Dedifferentiated amniotic fluid mesenchymal stem cell (primary cell): ENCODE results near the gene CRTAP.
"Not testable (repeated sequence)": the region's sequence is repeated elsewhere in the genome, so short reads cannot be mapped to it uniquely, and the experiment has no call there.

Source experiments
- DNase-seq: peaks from one replicate; pipeline ENCODE4 v3.0.0-alpha.2; 2016; ENCODE audit errors: extremely low spot score

Gene CRTAP

DNA sequence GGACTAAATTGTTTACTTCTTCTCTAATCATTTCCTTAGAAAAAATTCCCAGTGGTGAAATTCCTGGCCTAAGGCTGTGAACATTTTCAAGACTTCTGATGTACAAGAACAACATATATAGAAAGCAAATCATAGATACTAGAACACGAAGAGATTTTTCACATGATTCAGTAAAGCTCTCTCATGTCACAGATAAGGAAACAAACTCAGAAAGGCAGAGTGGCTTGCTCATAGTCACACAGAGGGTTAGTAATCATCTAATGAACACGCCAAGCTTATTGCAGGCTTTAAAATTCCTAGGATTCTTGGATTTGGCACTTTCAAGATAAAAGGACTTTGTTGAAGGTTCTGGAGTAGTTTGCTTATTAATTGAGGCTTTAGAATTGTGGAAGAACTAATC is 26.2 kb downstream of the CRTAP start:
- peak; percentile 29 for DNase-seq

DNA sequence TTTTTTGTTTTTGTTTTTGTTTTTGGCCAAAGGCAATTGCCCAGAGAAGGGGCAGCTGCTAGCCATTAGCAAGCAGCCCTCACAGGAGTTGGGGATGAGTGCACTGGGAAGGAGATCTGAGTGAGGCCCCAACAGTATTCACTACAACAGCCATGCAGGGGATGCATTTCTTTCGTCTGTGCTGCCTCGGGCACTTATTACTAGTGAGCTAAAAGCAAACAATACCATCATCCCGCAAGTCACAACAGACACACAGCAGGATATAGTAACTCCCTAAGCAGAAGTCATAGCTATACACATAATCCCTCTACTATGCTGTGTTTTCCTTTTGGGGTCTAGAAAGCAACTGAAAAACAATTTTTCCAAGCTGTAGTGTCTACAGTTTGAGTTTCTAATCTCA is 27.2 kb downstream of the CRTAP start:
- no peak for DNase-seq

DNA sequence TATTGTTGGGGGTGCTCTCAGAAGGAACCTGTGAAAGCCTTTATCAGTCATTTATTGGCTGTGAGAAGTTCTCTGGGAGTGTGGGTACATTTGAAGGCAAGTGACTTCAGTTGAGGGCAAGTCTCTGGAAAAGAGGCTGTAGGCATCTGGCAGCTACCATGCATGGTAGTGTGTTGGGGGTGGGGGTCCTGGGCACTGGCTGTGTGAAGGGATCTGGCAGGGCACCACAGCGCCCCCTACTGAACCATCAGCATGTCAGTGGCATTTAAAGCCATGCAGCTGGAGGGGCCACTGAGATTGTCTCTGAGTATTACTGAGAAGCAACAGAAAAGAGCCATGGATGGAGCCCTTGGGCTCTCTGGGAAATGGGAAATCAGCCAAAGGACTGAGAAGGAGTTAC is 30.6 kb downstream of the CRTAP start:
- no peak for DNase-seq

DNA sequence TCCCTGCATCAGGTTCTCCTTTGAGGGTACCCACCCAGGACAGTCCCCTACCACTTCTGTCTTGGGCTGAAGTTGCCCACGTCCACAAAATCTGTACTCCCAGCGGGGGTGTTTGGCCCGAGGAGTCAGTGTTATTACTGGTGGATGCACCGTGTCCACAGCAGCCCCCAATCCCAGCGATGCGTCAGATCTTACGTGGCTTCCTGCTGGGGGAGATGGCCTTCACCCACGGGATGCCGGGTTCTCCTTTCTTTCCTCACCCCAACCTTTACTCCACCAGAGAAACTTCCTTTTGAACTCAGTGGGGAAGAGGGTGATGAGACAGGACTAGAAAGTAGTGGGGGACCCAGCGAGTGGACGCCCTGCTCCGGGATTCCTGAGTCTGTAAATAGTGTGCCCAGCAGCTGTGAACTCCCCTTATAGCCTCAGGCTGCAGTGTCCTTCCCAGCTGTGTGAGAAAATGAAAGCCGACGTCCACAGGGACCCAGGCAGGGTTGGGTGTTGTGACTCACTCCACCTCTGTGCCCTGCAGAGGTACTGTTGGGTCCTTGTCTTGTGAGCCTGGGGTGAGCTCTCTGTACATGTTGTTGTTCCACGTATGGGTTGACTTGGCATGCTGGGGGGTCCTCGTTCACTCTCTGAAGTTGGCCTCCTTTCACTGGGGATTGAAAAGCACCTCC is 31.5 kb downstream of the CRTAP start:
- DNase-seq, result no peak

DNA sequence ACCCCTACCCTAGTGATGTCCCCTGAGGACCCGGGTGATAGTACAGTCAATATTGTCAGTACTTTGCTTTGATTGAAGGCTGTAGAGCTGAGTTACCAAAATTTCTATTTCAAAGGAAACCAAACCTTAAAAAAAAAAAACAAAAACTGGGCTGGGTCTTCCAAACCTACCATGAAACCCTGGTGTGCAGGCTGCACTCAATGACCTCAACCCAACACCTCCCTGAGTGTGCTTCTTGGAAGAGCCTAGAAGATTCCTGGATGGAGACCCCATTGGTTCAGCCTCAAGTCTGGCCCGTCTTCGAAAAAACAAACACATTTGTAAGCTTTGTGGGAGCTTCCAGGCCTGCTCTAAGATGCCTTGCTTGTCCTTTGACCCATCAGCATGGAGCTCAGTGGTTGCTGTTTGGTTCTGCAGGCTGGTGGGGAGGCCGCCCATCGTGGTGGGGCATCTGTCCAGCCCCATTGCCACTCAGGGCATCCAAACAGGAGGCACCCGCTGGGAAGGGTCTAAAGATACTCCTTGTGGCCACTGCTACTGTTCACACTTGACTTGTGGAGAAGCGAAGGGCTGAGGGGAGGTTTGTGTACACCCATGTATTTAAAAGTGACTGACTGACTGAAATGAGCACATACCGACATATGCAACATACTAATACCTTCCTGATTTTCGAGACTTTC is 32.2 kb downstream of the CRTAP start:
- no peak for DNase-seq

DNA sequence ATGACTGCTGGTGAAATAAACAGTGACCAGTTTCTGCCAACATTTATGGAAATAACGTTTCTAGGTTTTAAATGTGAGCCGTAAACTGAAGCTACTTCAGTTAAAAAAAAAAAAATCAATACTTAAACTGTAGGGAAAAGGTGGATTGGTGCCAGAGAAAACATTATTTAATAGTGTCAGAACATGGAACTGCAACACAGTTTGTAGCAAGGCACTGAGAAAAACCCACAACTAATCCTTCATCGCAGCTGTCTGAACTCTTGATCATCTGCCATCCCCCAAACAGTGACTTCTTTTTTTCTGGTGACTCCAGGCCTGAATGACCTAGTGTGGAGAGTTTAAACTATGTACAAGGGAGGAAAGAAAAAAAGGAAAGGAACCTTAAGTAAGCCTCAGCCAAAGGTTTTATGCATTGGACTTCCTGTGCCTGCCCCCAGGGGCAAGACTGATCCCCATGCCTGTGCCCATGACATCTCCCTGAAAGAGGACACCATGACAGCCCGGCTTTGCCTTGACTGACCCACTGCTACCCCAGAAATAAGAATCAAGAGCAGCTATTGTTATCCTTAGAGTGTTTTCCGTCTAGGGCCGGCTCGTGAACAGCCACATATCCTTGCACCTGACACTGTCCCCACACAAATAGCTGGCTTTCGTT is 33.1 kb downstream of the CRTAP start:
- DNase-seq, result no peak

DNA sequence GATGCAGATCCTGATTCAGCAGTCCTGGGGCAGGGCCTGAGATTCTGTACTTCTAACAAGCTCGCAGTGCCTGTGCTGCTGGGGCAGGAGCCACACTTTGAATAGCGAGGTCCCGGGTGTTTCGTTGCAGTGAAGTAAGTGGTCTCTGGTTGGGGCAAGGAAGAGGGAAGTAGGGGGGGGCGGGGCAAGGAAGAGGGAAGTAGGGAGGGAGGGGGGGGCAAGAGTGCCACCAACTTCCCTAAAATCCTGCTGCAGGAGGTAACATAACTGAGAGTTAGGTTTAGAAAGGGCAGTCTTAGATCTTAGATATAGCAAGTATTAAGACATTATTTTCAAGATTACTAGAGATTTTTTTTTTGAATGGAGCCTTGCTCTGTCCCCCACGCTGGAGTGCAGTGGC is 35.5 kb downstream of the CRTAP start:
- DNase-seq, result no peak

DNA sequence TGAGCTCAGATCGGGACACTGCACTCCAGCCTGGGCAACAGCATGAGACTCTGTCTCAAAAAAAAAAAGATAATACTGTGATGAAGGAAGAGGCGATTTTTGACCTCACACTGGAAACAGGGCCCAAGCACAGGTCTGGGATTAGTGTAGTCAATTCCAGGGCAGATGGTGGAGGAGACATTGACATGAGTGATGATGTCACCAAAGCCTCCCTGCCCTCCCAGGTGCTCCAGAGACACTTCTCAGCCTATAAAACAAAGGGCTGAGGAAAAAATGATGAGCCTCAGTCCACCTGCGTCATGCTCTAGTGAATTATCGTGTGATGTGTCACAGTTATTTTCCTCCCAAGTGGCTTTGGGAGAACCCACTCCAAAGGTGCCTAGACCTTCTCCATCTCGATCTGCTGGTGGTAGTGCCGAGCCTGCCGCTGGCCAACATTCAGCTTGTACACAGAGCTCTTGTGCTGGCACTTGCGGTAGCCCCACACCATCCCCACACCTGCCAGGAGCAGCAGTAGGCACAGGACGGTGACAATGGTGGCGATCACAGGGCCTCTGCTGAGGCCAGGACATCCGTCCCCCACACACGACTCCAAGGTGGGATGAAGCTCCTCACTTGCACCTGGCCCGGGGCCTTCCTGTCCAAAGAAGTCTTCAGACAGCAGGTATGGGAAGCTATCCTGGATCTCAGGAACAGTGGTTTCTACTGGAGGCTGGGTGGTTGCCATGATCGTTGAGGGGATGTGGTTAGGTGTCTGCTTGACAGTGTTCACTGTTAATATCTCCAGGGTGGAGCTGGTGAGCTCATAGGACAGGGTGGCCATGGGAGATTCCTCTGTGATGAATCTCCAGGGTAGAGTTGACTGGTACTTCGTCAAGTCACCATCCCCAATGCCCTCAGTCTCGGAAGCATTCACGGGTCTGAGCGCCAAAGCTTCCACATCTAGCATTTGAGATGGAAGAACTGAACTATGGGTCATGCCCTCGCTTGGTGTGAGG is 38.8 kb downstream of the CRTAP start:
- DNase-seq, result no peak

DNA sequence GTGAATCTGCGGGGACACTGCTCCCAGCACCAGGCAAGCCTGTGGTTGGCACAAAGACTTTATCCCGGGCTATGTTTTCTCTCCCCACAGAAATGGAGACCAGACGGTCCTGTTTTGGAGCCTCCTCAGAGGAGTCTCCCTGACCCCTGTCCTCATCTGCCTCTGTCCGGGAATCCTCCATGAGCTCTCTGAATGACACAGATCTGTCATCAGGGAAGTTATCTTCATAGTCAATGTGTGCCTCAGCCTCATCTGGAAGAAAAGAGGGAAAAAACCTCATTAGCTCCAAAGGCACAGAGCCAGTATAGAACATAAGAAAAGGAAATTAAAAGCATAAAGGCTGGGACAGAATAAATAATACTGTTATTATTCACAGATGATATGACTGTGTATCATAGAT is 40.0 kb downstream of the CRTAP start:
- no peak for DNase-seq

DNA sequence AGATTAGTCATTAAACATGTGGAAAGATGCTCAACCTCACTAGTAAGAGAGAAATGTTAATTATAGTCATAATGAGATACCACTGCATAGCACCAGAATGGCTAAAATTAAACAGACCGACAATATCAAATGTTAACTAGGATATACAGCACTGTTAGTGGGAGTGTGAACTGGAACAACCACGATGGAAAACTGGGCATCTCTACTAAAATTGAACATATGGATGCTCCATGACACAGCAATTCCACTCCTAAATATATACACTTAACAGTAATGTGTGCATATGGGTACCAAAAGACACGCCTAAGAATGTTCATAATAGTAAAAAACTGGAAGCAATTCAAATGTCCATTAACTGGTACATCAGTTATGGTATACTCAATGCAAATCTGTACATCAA is 41.5 kb downstream of the CRTAP start:
- DNase-seq, result no peak

DNA sequence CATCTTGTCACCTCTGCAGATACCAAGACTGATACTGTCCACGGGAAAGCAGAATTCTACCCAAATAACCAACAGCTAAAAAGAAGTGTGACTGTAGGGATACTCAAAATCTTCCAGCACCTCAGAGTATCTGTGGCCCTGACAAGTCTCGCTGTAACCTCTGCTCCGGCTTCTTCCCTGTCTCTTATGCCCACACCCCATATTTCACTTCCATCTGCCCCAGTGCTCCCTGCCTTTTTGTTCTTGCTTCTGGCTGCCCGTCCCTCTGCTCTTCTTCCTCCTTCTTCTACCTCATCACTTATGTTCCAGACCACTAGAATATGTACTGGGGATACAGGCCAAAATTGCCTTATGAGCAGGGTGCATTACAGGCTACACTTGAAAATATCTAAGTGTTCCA is 45.4 kb downstream of the CRTAP start:
- no peak for DNase-seq

DNA sequence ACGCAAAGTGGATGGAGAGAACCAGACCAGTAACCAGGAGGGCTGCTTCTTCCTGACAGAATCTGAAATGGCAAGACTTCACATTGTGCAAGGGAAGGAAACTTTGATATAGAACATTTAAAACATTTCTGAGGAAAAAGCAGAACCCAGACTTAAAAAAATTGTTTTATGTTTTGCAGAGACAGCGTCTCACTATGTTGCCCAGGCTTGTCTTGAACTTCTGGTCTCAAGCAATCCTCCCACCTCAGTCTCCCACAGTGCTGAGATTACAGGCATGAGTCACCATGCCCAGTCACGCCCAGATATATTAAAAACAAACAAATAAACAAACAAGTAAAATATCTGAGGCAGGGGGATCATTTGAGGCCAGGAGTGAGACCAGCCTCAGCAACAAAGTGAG is 46.2 kb downstream of the CRTAP start:
- no peak for DNase-seq

DNA sequence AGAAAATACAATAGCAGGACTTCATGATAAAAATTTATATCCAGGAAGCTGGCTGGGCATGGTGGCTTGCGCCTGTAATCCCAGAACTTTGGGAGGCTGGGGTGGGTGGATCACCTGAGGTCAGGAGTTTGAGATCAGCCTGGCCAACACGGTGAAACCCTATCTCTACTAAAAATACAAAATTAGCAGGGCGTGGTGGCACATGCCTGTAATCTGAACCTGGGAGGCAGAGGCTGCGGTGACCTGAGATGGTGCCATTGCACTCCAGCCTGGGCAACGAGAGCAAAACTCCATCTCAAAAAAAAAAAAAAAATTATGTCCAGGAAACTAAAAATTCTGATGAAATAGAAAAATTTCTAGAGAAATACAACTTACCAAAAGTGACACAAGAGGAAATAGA is 48.8 kb downstream of the CRTAP start:
- DNase-seq, result not testable (repeated sequence)

DNA sequence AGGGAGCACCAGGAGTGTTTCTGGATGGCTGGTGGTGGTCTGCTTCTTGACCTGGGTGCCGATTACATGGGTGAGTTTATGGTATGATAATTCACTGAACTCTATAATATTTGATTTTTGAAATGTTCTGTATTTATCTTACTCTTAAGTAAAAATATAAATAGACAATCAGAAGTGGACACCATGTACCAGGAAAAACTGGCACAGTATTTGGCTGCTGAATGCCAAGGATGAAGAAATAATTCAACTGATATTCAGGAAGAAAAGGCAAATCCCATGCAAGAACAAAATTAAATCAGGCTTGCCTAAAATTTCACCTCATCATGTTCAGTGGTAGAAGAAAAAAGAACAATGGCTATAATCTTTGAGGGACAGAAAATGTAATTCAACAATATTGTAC is 51.6 kb downstream of the CRTAP start:
- no peak for DNase-seq

DNA sequence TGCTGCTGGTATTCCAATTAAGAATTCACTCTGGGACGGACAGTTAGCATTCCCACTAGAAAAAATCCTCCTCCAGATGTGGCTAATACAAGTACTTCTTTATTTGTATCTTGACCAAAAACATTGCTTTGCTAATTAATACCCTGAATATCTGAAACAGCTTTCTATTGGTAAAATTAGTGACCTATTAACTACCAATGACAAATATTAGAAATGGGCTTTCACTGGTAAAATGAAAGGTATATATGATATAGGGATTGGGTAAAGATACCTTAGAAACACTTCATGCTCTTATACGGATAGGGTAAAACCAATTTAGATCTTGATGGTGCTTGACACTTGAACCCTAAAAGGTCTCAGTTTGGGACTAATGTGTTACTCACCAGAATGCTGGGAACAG is 52.3 kb downstream of the CRTAP start:
- DNase-seq, result no peak

DNA sequence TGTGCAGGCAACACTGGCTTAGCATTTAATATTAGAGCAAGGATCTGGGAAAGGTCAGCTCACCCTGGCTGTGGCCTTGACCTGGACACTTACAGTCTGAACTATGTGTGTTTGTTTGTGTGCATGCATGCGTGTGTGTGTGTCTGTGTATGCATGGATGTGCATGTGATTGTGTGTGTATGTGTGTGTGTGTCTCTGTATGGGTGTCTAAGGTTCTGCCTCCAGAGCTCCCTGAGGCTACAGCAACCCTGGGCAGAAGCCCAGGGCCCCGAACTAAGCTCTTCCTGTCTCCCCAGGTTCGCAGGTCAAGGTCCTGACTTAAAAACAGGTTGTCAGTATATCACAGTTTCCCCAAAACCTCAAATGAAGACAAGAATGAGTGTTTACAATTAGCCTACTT is 53.5 kb downstream of the CRTAP start:
- DNase-seq, result no peak

DNA sequence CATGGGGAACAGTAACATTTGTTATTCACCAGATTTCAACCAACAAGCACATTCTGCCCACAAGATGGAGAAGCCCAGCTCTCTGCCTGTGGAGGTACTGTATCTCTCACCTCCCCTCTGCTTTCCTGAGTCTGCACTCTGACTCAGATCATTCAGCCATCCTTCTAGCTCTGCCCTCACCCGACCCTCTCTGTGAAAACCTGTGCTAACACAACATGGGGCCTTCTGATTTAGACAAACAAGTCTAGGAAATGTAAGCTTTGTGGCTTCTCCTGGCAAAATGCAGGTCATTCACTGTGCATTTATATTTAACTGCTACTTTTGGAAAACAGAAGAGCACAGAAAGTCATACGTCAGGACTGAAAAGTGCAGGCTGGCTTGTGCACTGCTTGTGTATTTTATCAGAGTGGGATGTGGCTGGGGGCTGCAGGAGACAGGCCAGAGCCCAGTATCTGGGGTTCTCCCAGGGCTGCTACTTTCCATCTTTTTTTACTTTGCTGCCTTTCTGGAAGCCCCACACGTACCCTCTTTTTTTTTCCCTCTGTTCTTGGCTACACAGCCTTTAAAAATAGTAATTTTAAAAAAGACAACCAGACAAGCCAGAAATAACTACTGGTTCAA is 54.0 kb downstream of the CRTAP start:
- no peak for DNase-seq

DNA sequence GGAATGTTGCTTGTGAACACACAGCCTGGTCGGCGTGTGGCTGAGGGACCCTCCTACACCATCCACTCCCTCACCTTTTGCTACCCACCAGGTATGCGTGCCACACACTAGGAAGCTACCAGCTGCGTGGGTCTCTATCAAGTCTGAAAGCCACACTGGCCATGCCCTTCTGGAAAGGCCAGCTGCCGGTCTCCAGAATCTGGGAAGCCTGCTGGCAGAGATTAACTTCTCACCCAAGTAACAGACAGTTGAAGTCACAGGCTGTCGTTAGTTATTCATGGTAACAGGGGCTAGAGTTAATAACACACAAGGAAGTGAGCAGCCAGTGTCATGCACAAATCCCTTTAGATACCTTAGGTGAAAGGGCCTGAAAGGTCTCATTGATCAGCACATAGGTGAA is 56.7 kb downstream of the CRTAP start:
- DNase-seq, result no peak

DNA sequence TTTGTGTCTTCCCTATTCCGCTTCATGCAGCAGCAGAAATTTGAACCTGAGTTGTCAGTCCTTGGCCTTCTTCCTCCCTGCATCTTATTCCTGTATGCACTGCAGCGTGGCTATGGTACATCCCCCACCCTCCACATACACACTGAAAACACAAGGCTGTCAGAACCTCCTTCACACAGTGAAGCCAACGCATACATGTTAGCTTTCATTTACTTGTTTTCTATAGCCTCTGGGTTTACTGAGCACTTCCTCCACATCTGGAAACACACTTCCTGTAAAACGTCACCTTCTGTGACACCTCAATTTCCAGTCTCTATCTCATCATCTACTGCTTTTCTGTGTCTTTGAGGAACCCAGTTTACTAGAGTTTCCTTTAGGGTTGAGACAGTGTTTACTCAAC is 57.8 kb downstream of the CRTAP start:
- no peak for DNase-seq

DNA sequence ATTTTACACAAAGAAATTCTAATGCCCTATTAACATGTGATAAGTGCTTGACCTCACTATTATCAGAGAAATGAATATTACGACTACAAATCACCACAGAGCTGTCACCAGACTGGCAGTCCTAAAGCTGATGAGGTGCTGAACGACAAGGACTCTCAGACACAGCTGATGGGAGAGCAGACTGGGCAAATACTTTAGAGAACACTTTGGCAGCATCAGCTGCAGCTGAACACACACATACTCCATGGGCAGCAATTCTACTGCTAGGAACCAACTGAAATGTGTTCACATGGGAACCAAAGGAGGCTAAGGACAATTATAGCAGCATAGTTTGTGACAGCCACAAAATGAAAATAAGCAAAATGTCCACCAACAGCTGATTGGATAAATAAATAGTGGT is 59.3 kb downstream of the CRTAP start:
- DNase-seq, result no peak

DNA sequence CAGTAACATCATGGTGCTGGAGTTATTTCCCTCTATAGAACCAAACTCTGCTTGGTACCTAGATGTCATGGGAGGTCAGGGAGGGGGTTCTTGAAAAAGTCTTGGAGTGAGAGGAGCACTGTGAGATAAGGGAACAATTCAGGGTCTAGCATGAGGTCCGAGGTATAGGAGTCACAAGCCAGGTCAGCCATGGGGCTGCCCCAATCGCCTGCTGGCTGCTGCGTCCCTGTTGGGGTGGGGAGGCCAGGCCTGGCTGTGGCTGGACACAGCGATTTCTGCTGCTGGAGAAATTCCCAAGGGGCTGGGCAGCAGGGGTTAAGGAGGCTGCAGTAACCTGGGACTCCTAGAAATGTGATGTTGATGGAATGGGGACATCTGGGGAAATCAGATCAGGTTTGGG is 59.9 kb downstream of the CRTAP start:
- no peak for DNase-seq

DNA sequence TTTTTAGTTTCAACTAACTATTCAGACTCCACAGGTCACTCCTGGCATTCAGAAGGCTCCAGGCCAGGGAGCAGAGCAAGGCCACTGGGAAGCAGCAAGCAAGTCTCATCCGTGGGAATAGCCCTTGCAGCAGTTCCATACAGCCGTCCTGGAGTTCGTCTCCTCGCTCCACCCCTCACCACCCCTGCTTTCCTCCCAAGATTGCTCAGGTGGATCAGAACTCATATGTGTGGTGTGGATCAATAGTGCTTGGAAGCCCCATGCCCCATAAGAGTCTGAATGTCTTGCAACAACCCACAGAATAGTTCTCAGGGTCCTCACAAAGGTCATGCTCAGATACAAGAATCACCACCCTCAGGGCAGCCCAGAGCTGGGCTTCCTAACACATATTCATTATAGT is 60.3 kb downstream of the CRTAP start:
- DNase-seq, result no peak
